ENCODE data around the gene PHACTR3. TPM values are rescaled to one million over a fixed set of nuclear protein-coding genes. Genes with fewer than 3 reads are reported as not detected.

PHACTR3 gene
- total and polyA plus RNA-seq, 7 experiments from 2014 or later = 0.49 TPM; not detected in 6

DNA sequence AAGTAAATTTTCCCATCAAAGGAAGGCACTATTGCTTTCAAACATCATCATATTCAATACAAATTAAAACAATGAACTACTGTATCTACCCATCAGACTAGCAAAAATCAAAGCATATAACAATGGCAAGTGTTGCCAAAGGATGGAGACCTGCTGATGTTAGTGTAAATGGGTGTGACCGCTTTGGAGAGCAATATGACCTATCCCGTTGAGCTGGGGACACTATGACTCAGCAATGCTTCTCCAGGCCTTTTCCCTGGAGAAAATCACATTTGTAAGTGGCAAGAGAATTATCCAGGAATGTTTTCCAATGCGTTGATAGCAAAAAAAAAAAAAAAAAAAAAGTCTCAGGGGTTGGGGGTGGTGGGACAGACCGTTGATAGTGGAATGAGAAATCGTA lies 46.1 kb downstream of the PHACTR3 start:
- no peak for ATAC-seq
- CTCF ChIA-PET = no interaction called here
- POLR2A ChIA-PET = no interaction called here
- Mint-ChIP-seq H3K27ac (no peak overlapping the region), H3K4me3 (no peak overlapping the region), H3K9me3 (peaks cover 0 to 15% (median 6%) of the 10 kb centered on the region in 11 donors), H3K36me3 (peaks cover 0 to 3% (median 0%) of the 10 kb centered on the region in 5 donors), H3K4me1 (peaks cover 0 to 1% (median 0%) of the 10 kb centered on the region in 7 donors), H3K27me3 (peaks cover 5 to 31% (median 21%) of the 10 kb centered on the region in 5 donors)
- no peaks in the 10 kb centered on the region for H3K36me3 ChIP-seq (ENCODE audit: control insufficient read depth in 2 of 3, insufficient read depth in 3 of 3, low read length in 3 of 3)
- no peaks in the 10 kb centered on the region for H3K9me3 ChIP-seq (ENCODE audit: control insufficient read depth in 2 of 3, low read length in 3 of 3)
- intact Hi-C loops (cut with micrococcal nuclease) = no loop called here
- no peak overlapping the region for H3K4me3 ChIP-seq (ENCODE audit: low read length)
- H3K27ac ChIP-seq (ENCODE audit: low read depth, low read length) = no peak overlapping the region
- H3K4me1 ChIP-seq (ENCODE audit: control insufficient read depth in 2 of 2, insufficient read depth in 2 of 2, low read length in 2 of 2) = no peaks in the 10 kb centered on the region
- no peaks in the 10 kb centered on the region for H3K27me3 ChIP-seq (ENCODE audit: control insufficient read depth in 2 of 2, insufficient read depth in 2 of 2, low read length in 2 of 2)
- DNase-seq = no peak

DNA sequence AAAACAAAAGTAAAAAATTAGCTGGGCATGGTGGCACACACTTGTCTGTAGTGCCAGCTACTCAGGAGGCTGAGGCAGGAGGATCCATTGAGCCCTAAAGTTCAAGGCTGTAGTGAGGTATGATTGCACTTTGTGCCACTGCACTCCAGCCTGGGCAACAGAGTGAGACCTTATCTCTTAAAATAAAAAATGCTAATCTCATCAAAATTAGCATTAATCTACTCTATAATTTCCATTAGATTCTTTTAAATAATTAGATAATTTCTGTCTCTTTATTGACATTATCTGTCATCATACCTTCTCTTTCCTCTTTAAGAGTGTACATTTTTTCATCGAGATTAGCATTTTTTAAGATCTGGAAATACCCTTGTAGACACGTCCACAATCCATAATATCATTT lies 48.0 kb downstream of the PHACTR3 start:
- Mint-ChIP-seq H3K4me1 (no peaks in the 10 kb centered on the region), H3K9me3 (peaks cover 4 to 20% (median 12%) of the 10 kb centered on the region in 11 donors), H3K27ac (no peak overlapping the region), H3K27me3 (peaks cover 5 to 32% (median 21%) of the 10 kb centered on the region in 5 donors), H3K36me3 (peaks cover 0 to 3% (median 0%) of the 10 kb centered on the region in 5 donors), H3K4me3 (no peak overlapping the region)
- no peaks in the 10 kb centered on the region for H3K27me3 ChIP-seq (ENCODE audit: control insufficient read depth in 2 of 2, insufficient read depth in 2 of 2, low read length in 2 of 2)
- intact Hi-C loops (cut with micrococcal nuclease) = no loop called here
- POLR2A ChIA-PET = no interaction called here
- H3K4me3 ChIP-seq (ENCODE audit: low read length) = no peak overlapping the region
- CTCF ChIA-PET = no interaction called here
- DNase-seq = no peak
- no peak for ATAC-seq
- H3K9me3 ChIP-seq (ENCODE audit: control insufficient read depth in 2 of 3, low read length in 3 of 3) = peaks cover 0 to 7% (median 0%) of the 10 kb centered on the region in 3 experiments
- no peak overlapping the region for H3K27ac ChIP-seq (ENCODE audit: low read depth, low read length)
- H3K4me1 ChIP-seq (ENCODE audit: control insufficient read depth in 2 of 2, insufficient read depth in 2 of 2, low read length in 2 of 2) = no peaks in the 10 kb centered on the region
- H3K36me3 ChIP-seq (ENCODE audit: control insufficient read depth in 2 of 3, insufficient read depth in 3 of 3, low read length in 3 of 3) = no peaks in the 10 kb centered on the region

DNA sequence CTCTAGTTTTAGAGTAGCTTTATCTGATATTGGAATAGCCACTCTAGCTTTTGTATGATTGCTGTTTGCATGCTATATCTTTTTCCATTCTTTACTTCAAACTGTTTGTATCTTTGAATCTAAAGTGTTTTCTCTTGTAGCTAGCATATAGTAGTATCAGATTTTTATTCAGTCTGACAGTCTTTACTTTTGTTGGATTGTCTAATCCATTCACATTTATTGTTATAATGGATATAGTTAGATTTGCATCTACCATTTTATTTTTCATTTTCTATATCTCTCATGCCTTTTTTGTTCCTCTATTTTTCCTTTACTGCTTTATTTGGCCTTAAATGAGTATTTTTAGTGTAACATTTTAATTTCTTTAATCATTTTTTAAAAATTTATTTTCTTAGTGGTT lies 52.1 kb downstream of the PHACTR3 start:
- ATAC-seq = no peak
- Mint-ChIP-seq H3K36me3 (peaks cover 0 to 12% (median 0%) of the 10 kb centered on the region in 5 donors), H3K4me1 (no peaks in the 10 kb centered on the region), H3K27ac (no peak overlapping the region), H3K4me3 (no peak overlapping the region), H3K9me3 (peaks cover 6 to 45% (median 29%) of the 10 kb centered on the region in 11 donors), H3K27me3 (peaks cover 2 to 18% (median 11%) of the 10 kb centered on the region in 5 donors)
- POLR2A ChIA-PET = no interaction called here
- H3K36me3 ChIP-seq (ENCODE audit: control insufficient read depth in 2 of 3, insufficient read depth in 3 of 3, low read length in 3 of 3) = no peaks in the 10 kb centered on the region
- H3K4me3 ChIP-seq (ENCODE audit: low read length) = no peak overlapping the region
- CTCF ChIA-PET = interaction anchor here (0.6 kb wide), 1 partner anchor 12 kb away, joined by 3 read pairs; no protein-coding TSS in a partner anchor
- no peaks in the 10 kb centered on the region for H3K27me3 ChIP-seq (ENCODE audit: control insufficient read depth in 2 of 2, insufficient read depth in 2 of 2, low read length in 2 of 2)
- no peak for DNase-seq
- peaks cover 0 to 28% (median 6%) of the 10 kb centered on the region in 3 experiments for H3K9me3 ChIP-seq (ENCODE audit: control insufficient read depth in 2 of 3, low read length in 3 of 3)
- no peak overlapping the region for H3K27ac ChIP-seq (ENCODE audit: low read depth, low read length)
- H3K4me1 ChIP-seq (ENCODE audit: control insufficient read depth in 2 of 2, insufficient read depth in 2 of 2, low read length in 2 of 2) = no peaks in the 10 kb centered on the region
- intact Hi-C loops (cut with micrococcal nuclease) = no loop called here

DNA sequence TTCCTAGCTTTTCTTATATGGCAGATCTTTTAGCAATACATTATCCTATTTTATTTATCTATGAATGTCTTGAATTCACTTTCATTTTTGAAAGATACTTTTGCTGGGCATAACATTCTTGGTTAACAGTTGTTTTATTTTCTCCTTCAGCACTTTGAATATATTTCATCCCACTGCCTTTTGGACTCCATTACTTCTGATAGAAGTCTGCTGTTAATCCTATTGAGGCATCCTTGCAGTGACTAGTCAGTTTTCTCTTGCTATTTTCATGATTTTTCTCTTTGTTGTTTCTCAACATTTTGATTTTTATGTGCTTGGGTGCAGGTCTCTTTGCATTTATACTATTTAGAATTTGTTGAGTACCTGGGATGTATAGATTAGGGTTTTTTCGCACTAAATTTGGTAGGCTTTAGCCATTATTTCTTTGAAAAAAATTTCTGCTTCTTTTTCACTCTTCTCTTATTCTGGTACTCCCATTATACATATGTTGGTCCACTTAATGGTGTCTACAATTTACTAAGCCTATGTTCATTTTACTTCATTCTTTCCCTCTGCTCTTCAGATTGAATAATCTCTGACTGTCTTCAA lies 53.2 kb downstream of the PHACTR3 start:
- peaks cover 0 to 28% (median 6%) of the 10 kb centered on the region in 3 experiments for H3K9me3 ChIP-seq (ENCODE audit: control insufficient read depth in 2 of 3, low read length in 3 of 3)
- no peaks in the 10 kb centered on the region for H3K36me3 ChIP-seq (ENCODE audit: control insufficient read depth in 2 of 3, insufficient read depth in 3 of 3, low read length in 3 of 3)
- DNase-seq = no peak
- H3K27ac ChIP-seq (ENCODE audit: low read depth, low read length) = no peak overlapping the region
- no peak for ATAC-seq
- no peaks in the 10 kb centered on the region for H3K27me3 ChIP-seq (ENCODE audit: control insufficient read depth in 2 of 2, insufficient read depth in 2 of 2, low read length in 2 of 2)
- peaks cover 0 to 24% (median 22%) of the 10 kb centered on the region in 5 donors for H3K27me3 Mint-ChIP-seq
- ChIA-PET POLR2A (no interaction called here), CTCF (no interaction called here)
- no peak overlapping the region for H3K27ac Mint-ChIP-seq
- no peak overlapping the region for H3K4me3 ChIP-seq (ENCODE audit: low read length)
- no peaks in the 10 kb centered on the region for H3K4me1 ChIP-seq (ENCODE audit: control insufficient read depth in 2 of 2, insufficient read depth in 2 of 2, low read length in 2 of 2)
- intact Hi-C loops (cut with micrococcal nuclease) = no loop called here
- no peak overlapping the region for H3K4me3 Mint-ChIP-seq
- H3K9me3 Mint-ChIP-seq = peaks cover 6 to 45% (median 29%) of the 10 kb centered on the region in 11 donors
- peaks cover 0 to 12% (median 0%) of the 10 kb centered on the region in 5 donors for H3K36me3 Mint-ChIP-seq
- no peaks in the 10 kb centered on the region for H3K4me1 Mint-ChIP-seq

DNA sequence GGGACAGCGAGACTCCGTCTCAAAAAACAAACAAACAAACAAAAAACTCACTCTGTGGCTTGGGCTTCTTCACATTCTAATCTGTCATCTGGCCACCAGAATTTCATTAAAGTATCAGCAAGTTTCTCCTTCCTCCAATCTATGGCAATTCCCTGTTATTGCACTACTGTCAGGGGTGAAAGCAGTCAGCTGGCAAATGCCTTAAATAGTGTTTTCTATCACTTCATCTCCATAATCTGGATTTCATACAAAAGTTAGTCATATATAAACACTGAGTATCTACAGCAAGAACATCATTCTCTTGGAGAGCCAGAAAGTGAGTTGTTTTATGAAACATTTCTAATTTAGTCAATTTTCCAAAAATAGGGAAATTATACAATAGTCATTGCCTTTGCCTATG lies 56.1 kb downstream of the PHACTR3 start:
- intact Hi-C loops (cut with micrococcal nuclease) = no loop called here
- H3K4me1 Mint-ChIP-seq = no peaks in the 10 kb centered on the region
- Histone ChIP-seq H3K4me3 (ENCODE audit: low read length) (no peak overlapping the region), H3K9me3 (ENCODE audit: control insufficient read depth in 2 of 3, low read length in 3 of 3) (peaks cover 0 to 28% (median 6%) of the 10 kb centered on the region in 3 experiments), H3K36me3 (ENCODE audit: control insufficient read depth in 2 of 3, insufficient read depth in 3 of 3, low read length in 3 of 3) (no peaks in the 10 kb centered on the region), H3K27me3 (ENCODE audit: control insufficient read depth in 2 of 2, insufficient read depth in 2 of 2, low read length in 2 of 2) (no peaks in the 10 kb centered on the region), H3K4me1 (ENCODE audit: control insufficient read depth in 2 of 2, insufficient read depth in 2 of 2, low read length in 2 of 2) (no peaks in the 10 kb centered on the region), H3K27ac (ENCODE audit: low read depth, low read length) (no peak overlapping the region)
- peaks cover 0 to 38% (median 26%) of the 10 kb centered on the region in 5 donors for H3K27me3 Mint-ChIP-seq
- no peak overlapping the region for H3K27ac Mint-ChIP-seq
- ChIA-PET CTCF (no interaction called here), POLR2A (no interaction called here)
- peaks cover 0 to 12% (median 0%) of the 10 kb centered on the region in 5 donors for H3K36me3 Mint-ChIP-seq
- DNase-seq (no peak), ATAC-seq (no peak)
- H3K4me3 Mint-ChIP-seq = no peak overlapping the region
- peaks cover 6 to 45% (median 28%) of the 10 kb centered on the region in 11 donors for H3K9me3 Mint-ChIP-seq

DNA sequence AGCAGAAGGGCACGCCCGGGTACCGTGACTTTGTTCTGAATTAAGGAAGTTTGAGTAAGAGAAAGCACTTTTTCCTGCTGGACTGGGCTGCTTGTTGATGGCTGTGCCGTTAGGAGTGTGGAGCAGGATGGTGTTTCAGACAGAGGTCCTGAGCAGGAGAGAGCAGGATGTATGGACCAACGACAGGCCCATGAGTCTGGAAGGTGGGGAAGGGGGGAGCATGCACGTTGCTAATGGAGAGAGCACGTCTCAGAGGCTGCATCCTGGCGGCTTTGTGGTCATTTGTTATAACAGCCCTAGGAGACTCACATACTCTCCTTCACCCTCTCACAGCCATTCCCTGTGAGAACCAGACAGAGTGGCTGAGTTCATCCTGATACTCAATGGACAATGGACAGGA lies 56.8 kb downstream of the PHACTR3 start:
- no peak for ATAC-seq
- peaks cover 0 to 28% (median 6%) of the 10 kb centered on the region in 3 experiments for H3K9me3 ChIP-seq (ENCODE audit: control insufficient read depth in 2 of 3, low read length in 3 of 3)
- H3K27me3 ChIP-seq (ENCODE audit: control insufficient read depth in 2 of 2, insufficient read depth in 2 of 2, low read length in 2 of 2) = no peaks in the 10 kb centered on the region
- DNase-seq = no peak
- ChIA-PET CTCF (no interaction called here), POLR2A (no interaction called here)
- H3K4me1 ChIP-seq (ENCODE audit: control insufficient read depth in 2 of 2, insufficient read depth in 2 of 2, low read length in 2 of 2) = no peaks in the 10 kb centered on the region
- intact Hi-C loops (cut with micrococcal nuclease) = no loop called here
- peaks cover 6 to 40% (median 24%) of the 10 kb centered on the region in 11 donors for H3K9me3 Mint-ChIP-seq
- no peak overlapping the region for H3K4me3 ChIP-seq (ENCODE audit: low read length)
- no peak overlapping the region for H3K4me3 Mint-ChIP-seq
- H3K36me3 ChIP-seq (ENCODE audit: control insufficient read depth in 2 of 3, insufficient read depth in 3 of 3, low read length in 3 of 3) = no peaks in the 10 kb centered on the region
- no peaks in the 10 kb centered on the region for H3K4me1 Mint-ChIP-seq
- H3K27me3 Mint-ChIP-seq = peaks cover 0 to 44% (median 28%) of the 10 kb centered on the region in 5 donors
- H3K36me3 Mint-ChIP-seq = peaks cover 0 to 12% (median 0%) of the 10 kb centered on the region in 5 donors
- H3K27ac Mint-ChIP-seq = no peak overlapping the region
- no peak overlapping the region for H3K27ac ChIP-seq (ENCODE audit: low read depth, low read length)

DNA sequence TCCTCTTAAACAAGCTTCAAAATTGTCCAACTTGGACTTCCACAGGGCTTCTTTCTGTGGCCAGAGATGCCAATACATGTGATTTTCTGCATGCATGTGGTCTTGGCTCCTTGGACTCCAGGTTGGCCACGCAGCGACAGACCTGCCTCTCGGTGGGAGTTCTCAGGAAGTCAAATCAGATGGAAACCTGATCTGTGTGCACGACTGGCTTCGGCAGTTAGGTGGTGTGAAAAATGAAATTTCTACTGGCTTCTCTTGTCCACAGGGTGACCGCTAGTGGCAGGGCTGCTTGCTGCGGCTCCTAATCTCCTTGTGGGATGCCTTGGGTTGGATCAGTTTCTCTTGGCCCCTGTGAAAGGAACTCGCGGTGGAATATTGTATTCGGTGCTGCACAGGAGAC lies 57.3 kb downstream of the PHACTR3 start:
- ChIA-PET CTCF (no interaction called here), POLR2A (no interaction called here)
- ATAC-seq = no peak
- Mint-ChIP-seq H3K27ac (no peak overlapping the region), H3K27me3 (peaks cover 2 to 49% (median 31%) of the 10 kb centered on the region in 5 donors), H3K9me3 (peaks cover 6 to 36% (median 22%) of the 10 kb centered on the region in 11 donors), H3K36me3 (peaks cover 0 to 12% (median 0%) of the 10 kb centered on the region in 5 donors), H3K4me3 (no peak overlapping the region), H3K4me1 (no peaks in the 10 kb centered on the region)
- H3K27me3 ChIP-seq (ENCODE audit: control insufficient read depth in 2 of 2, insufficient read depth in 2 of 2, low read length in 2 of 2) = no peaks in the 10 kb centered on the region
- H3K27ac ChIP-seq (ENCODE audit: low read depth, low read length) = no peak overlapping the region
- H3K9me3 ChIP-seq (ENCODE audit: control insufficient read depth in 2 of 3, low read length in 3 of 3) = peaks cover 0 to 28% (median 6%) of the 10 kb centered on the region in 3 experiments
- DNase-seq = no peak
- no peaks in the 10 kb centered on the region for H3K4me1 ChIP-seq (ENCODE audit: control insufficient read depth in 2 of 2, insufficient read depth in 2 of 2, low read length in 2 of 2)
- H3K4me3 ChIP-seq (ENCODE audit: low read length) = no peak overlapping the region
- H3K36me3 ChIP-seq (ENCODE audit: control insufficient read depth in 2 of 3, insufficient read depth in 3 of 3, low read length in 3 of 3) = no peaks in the 10 kb centered on the region
- intact Hi-C loops (cut with micrococcal nuclease) = no loop called here

Measured in naive thymus-derived CD4-positive, alpha-beta T cell (primary cell).